Measurements from ENCODE around the gene XPNPEP3.
A peak's percentile ranks its signal among the peaks of the same experiment; 100 is the strongest.
"Not testable (repeated sequence)": the region's sequence is repeated elsewhere in the genome, so short reads cannot be mapped to it uniquely, and the experiment has no call there.

The XPNPEP3 gene

DNA sequence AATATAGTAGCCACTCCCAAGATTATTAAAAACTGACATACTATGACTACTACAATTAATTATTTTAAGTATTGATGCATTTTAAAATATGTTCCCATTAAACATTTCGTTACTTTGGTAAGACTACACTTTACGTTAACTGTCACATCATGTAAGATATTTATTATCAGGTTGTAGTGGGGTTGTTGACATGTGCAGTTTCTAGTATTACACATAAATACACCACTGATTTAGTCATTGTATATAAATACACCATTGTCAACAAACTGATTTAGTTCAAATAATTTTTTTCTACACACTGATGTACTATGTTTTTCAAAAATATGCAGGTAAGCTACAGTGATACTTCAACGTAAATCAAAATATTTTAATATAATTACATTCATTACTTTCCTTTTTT is 12.0 kb upstream of the XPNPEP3 start (continued):
- TF ChIP-seq, protein P1, sequence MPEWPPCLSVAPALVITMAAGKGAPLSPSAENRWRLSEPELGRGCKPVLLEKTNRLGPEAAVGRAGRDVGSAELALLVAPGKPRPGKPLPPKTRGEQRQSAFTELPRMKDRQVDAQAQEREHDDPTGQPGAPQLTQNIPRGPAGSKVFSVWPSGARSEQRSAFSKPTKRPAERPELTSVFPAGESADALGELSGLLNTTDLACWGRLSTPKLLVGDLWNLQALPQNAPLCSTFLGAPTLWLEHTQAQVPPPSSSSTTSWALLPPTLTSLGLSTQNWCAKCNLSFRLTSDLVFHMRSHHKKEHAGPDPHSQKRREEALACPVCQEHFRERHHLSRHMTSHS (tag by site-specific recombination; IDR thresholded peaks at IDR 0.05): no peak
- TF ChIP-seq ZNF830 (tag by site-specific recombination; IDR thresholded peaks at IDR 0.05; ENCODE audit: low read depth): no peak
- TF ChIP-seq OSR2 (tag by site-specific recombination; IDR thresholded peaks at IDR 0.05): no peak

- H3K4me3 ChIP-seq (ENCODE audit: low read depth, low read length); POLR2A ChIA-PET; CTCF ChIA-PET; H3K9me3 ChIP-seq (ENCODE audit: control insufficient read depth, insufficient read depth, low read depth, low read length); H3K27ac ChIP-seq (ENCODE audit: extremely low read depth, low read depth, low read length); H3K4me1 ChIP-seq (ENCODE audit: control insufficient read depth, insufficient read depth, low read length): not testable (repeated sequence)
- TF ChIP-seq INSM2 (tag by site-specific recombination; IDR thresholded peaks at IDR 0.05) (peak; percentile 48; the same call in 1 of the 2 replicates), HIC1 (tag by site-specific recombination; IDR thresholded peaks at IDR 0.05) (0 out of 2 replicates have a peak, but pooled peaks have one; percentile 36), GLIS1 (tag by site-specific recombination; IDR thresholded peaks at IDR 0.05) (peak; percentile 46; the same call in 1 of the 2 replicates)
- peaks cover 82 to 97% of the 10 kb centered on the region in 2 experiments for H3K36me3 ChIP-seq (ENCODE audit: control insufficient read depth in 2 of 2, insufficient read depth in 1 of 2, low read length in 2 of 2)
These were observed 11.1 kb upstream of the XPNPEP3 start for GRCh38 chr22:40845816-40846215.

- Histone ChIP-seq H3K4me1 (ENCODE audit: control insufficient read depth, insufficient read depth, low read length) (peaks cover 22% of the 10 kb centered on the region), H3K27ac (ENCODE audit: extremely low read depth, low read depth, low read length) (no peak overlapping the region), H3K9me3 (ENCODE audit: control insufficient read depth, insufficient read depth, low read depth, low read length) (no peaks in the 10 kb centered on the region), H3K36me3 (ENCODE audit: control insufficient read depth in 2 of 2, insufficient read depth in 1 of 2, low read length in 2 of 2) (peaks cover 17 to 48% of the 10 kb centered on the region in 2 experiments), H3K4me3 (ENCODE audit: low read depth, low read length) (no peak overlapping the region)
- TF ChIP-seq ZNF558 (tag by site-specific recombination; IDR thresholded peaks at IDR 0.05): no peak
- no peak for TF ChIP-seq ZNF37A (tag by site-specific recombination; IDR thresholded peaks at IDR 0.05)
- no peak for TF ChIP-seq EGR2 (tag by site-specific recombination; IDR thresholded peaks at IDR 0.05; ENCODE audit: low read depth)
- no peak for TF ChIP-seq ZNF596 (tag by site-specific recombination; IDR thresholded peaks at IDR 0.05)
- no peak for TF ChIP-seq ZNF837 (tag by site-specific recombination; IDR thresholded peaks at IDR 0.05)
- TF ChIP-seq, protein P2, sequence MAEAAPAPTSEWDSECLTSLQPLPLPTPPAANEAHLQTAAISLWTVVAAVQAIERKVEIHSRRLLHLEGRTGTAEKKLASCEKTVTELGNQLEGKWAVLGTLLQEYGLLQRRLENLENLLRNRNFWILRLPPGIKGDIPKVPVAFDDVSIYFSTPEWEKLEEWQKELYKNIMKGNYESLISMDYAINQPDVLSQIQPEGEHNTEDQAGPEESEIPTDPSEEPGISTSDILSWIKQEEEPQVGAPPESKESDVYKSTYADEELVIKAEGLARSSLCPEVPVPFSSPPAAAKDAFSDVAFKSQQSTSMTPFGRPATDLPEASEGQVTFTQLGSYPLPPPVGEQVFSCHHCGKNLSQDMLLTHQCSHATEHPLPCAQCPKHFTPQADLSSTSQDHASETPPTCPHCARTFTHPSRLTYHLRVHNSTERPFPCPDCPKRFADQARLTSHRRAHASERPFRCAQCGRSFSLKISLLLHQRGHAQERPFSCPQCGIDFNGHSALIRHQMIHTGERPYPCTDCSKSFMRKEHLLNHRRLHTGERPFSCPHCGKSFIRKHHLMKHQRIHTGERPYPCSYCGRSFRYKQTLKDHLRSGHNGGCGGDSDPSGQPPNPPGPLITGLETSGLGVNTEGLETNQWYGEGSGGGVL (tag by site-specific recombination; IDR thresholded peaks at IDR 0.05): no peak
- no peak for TF ChIP-seq ZSCAN30 (tag by site-specific recombination; IDR thresholded peaks at IDR 0.05)
- no peak for TF ChIP-seq ZNF266 (tag by site-specific recombination; IDR thresholded peaks at IDR 0.05; ENCODE audit: low read depth)
- TF ChIP-seq ZNF16 (tag by site-specific recombination; IDR thresholded peaks at IDR 0.05; ENCODE audit: low read depth): no peak
- TF ChIP-seq MEIS1 (CRISPR knock-in tag; IDR thresholded peaks at IDR 0.05; ENCODE audit: borderline replicate concordance): no peak
- no peak for TF ChIP-seq ZNF626 (tag by site-specific recombination; IDR thresholded peaks at IDR 0.05)
- TF ChIP-seq ZNF324 (tag by site-specific recombination; IDR thresholded peaks at IDR 0.05): no peak
- no peak for TF ChIP-seq IKZF3 (tag by site-specific recombination; IDR thresholded peaks at IDR 0.05)
- no peak for TF ChIP-seq BCL11B (tag by site-specific recombination; IDR thresholded peaks at IDR 0.05; ENCODE audit: low read depth)
- no peak for TF ChIP-seq ZNF280D (tag by site-specific recombination; IDR thresholded peaks at IDR 0.05)
- ChIA-PET POLR2A (interaction anchor here (0.6 kb wide), 1 partner anchor 125 kb away, joined by 3 read pairs; no protein-coding TSS in a partner anchor), CTCF (interaction anchor here (1.0 to 4.2 kb wide), 5 partner anchors 46 to 206 kb away, joined by 4 to 20 read pairs (median 4); no protein-coding TSS in a partner anchor)
These were observed 3.6 kb upstream of the XPNPEP3 start for GRCh38 chr22:40853333-40853732.
